NCI-H2107 (cell line): ENCODE data around the gene MFAP4.

Experiments used
- DNase-seq: peaks from one replicate; lab custom pipeline; 2025; lab: John Stamatoyannopoulos, UW

Gene MFAP4

DNA sequence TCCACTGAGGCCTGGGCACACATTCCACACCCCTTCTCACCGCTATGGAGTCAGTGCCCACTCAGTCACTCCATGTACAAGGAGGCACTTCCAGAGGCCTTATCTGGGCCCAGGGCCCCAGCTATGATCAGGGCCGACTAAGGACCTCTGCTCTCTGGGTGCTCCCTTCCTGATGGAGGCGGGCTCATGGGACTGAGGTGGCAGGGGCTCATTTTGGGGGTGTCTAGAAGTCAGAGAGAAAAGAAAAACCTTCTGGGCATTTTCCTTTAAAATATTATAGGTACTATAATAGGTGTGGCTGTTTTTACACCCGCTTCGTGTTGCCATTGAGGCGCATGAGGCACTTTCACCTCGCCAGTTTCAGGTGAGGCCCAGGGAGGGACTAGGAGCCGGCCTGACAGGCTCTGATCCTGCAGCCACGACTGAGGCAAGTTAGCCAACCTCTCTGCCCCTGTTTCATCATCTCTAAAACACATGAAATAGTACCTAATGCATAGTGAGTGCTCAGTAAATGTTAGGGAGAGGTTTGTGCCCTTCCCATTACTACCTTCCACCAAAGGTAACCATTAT lies 38.8 kb downstream of the MFAP4 start:
- no peak for DNase-seq

DNA sequence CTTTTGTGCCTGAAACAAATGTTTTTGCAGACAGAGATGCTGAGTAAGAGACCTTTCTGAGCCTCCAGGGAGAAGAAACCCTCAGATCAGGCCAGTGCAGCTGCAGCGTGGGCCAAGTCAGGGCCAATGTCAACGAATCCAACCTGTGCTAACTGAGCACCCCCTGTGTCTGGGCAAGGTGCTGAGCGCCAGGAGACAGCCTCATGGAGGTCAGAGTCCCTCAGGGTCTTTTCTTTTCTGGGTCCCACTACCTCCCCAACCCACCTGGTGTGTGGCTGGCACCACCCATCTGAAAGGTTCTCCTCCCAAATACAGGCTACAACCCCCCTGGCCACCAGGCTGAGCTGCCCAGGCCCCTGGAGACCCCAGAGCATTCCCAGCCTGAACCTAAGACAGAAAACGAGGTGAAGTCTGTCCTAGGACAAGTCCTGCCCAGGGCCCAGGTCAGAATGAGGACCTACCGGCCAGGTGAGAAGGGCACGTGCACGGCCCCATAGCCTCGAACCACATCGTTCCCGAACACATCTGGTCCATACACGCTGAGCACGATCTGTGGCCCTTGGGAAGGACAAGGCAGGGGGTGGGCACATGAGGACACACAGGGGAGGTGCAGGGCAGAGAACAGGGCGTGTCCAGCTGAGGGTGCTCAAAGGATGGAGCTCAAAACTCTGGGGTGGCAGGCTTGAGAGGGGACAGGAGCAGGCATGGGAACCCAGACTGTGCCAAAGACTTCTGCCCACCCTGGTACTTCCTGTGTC lies 39.5 kb downstream of the MFAP4 start:
- no peak for DNase-seq

DNA sequence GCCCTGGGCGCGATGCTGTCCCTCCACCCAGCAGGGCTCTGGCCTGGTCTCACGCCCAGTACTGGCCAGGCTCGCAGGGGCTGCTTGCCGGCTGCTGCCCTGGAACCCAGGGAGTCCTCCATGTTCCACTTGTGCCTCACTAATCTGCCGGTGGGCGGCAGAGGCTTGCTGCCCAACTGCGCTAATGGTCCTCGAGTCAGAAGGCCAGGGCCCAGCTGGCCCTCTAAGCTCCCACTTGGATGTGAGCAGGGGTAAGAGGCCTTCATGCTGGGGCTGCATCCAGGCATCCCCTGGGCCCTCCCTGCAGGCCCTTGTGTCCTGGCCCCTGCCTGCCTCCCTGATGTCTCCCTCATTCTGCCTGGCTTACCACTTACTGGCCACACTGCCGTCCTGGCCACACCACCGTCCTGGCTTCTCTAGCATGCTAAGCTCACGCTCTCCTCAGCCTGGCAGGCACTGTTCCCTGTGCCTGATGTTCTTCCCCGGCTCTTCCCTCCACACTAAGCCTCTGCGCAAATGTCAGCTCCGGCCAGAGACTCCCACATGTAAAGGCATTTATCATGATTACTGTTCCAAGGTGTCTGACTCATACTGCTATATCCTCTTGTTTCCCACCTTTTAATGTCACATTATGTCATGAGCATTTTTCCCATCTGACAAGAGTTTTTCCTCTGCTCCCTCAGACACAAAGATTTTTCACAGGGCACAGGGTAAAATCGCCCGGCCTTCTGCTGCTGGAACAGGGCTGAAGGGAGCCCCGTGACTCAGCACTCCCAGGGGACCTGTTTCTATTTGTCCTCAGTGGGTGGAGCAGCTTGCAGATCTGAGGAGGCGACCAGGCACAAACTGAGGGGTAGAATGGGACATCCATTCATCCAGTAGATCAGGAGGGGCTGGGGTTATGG lies 40.4 kb downstream of the MFAP4 start:
- DNase-seq: peak; percentile 7

DNA sequence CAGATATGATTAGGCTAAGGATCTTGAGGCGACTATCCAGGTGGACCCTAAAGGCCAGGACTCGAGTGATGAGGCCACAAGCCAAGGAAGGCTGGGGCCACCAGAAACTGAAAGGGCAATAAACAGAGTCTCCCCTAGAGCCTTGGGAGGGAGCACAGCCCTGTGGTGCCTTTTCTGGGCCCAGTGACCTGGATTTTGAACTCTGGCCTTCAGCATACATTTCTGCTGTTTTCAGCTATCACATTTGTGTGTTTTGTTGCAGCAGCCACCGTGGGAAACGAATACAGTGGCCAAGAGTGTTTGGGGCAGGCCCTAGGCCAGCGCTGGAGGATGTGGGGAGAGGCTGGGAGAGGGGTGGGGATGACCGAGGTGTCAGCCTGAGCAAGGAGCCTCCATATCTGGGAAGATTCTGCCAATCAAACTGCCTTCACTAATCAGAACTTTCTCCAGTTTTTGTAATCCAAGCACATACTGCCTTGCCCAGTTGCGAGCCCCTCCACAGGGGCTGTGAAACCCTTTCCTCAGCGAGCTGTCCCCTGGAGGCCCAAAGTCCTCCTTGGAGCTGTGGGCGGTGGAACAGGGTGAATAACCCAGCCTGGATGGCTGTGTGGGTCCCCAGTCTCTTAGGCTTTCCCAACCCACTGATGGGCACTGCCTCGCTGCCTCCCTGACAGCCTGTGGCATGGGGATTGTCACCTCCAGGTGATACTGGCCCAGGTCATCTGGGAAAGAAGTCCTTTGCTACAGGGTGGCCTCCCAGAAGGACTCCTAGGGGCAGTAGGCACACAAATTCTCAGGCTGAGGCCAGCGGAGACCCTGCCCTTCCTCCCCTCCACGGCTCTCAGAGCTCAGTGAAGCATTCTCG lies 41.3 kb downstream of the MFAP4 start:
- no peak for DNase-seq

DNA sequence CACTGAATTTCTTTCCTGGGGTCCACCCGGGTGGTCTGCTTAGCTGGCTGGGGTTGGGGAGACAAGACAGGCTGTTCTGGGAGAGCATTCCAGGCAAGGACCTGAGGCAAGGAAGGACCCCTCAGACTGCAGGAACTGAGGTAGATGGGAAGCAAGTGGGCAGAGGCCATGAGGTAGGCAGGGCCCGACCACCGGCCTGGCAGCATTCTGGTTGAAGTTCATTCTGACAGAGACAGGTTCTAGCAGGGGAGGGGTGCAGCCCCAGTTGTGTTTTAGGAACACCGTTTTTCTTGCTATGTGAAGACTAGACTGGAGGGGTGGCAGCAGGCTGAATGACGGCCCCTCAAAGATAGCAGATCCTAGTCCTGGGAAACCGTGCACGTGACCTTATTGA lies 41.9 kb downstream of the MFAP4 start:
- DNase-seq: no peak

DNA sequence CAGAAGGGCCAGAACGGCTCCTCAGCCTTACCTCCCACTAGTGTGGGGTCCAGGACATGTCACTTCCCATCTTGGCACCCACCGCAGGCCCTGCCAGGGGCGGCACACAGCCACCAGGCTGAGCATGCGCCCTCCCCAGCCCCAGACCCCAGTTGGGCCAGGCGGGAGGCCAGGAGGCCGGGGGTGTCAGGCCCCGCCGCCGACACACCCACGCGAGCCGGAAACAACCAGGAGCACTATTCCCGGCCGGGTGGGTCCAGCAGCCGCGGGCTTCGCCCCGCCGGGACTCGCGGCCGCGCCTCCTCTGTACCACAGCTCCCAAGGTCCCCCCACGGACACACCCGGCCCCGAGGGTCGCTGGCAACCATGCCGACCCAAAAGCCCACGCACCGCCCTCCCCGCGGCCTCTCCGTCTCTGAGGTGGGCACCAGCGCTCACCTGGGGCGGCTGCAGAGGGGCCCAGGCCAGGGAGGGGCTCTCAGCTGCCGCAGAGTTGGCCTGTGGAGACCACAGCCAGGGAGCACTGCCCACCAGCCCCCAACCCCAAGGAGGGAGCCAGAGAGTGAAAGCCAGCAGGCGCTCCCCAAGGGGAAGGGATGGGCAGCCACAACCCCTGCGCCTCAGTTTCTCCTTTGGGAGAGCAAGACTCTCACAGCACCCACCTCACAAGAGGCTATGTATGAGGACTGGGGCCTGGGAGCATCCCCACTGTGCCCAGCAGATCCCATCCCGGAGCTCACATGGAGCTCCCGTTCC lies 42.5 kb downstream of the MFAP4 start:
- DNase-seq: no peak

DNA sequence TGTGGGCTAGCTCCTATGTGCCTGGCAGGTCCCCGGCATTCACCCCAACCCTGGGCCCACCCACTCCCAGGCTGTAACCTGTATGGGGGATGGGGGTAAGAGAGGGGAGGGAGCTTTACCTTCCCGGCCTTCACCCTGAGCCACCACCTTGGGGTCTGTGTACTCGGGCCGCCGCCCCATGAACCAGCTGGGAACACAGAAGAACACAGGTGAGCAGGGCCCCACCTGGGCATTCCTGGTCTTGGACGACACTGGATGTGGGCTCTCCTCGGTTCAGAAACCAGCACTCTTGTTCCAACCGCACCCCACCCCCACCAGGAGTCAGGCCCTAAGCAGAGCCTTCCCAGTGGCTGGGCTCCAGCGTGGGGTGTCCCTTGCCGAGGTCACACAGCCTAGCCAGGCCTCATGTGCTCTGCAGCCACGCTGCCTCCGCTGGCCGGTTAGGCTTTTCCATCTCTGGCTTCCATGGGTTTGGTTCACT lies 43.3 kb downstream of the MFAP4 start:
- DNase-seq: no peak

DNA sequence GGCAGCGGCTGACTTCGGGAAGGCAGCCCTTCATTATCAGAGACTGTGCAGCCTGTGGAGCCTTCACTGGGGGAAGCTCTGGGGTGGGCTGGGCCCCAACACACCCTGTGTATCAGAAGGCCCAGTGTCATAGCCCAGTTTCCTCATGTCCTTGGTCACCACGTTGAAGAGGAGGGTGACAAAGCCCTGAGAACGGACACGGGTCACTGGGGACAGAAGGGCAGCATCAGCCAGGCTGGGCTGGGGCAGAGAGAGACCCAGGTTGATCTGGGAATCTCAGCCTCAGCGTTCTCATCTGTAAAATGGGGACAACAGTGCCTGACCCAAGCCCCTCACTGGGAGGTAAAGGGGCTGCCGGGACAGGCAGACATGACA lies 43.7 kb downstream of the MFAP4 start:
- no peak for DNase-seq

DNA sequence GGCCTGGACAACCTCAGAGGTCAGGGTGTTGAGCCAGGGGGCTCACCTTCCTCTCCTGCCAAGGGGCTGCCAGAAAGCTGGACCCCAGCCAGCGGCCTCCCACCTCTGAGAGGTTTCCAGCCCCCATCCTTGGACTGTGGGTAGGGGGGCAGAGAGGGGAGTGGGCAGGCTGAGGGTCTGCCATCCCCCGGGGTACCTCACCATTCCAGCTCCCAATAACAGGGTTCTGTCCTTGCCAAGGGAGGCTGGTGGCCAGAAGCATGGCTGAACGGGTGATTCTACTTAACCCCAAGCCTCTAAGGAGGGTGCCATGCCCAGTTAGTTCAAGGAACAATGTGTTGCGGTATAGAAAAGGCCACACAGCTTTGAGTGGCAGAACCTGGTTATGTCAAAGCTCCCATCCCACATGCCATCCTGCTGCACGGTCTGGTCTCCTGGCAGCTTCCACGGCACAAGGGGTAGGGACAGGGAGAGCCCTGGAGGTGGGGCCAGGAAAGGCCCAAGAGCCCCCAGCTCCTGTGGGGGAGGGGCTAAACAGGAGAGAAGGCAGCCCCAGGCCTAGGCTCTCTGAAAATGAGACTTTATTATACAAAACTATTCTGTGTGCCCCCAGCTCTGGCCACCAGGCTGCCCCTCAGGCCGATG lies 44.3 kb downstream of the MFAP4 start:
- DNase-seq: no peak

DNA sequence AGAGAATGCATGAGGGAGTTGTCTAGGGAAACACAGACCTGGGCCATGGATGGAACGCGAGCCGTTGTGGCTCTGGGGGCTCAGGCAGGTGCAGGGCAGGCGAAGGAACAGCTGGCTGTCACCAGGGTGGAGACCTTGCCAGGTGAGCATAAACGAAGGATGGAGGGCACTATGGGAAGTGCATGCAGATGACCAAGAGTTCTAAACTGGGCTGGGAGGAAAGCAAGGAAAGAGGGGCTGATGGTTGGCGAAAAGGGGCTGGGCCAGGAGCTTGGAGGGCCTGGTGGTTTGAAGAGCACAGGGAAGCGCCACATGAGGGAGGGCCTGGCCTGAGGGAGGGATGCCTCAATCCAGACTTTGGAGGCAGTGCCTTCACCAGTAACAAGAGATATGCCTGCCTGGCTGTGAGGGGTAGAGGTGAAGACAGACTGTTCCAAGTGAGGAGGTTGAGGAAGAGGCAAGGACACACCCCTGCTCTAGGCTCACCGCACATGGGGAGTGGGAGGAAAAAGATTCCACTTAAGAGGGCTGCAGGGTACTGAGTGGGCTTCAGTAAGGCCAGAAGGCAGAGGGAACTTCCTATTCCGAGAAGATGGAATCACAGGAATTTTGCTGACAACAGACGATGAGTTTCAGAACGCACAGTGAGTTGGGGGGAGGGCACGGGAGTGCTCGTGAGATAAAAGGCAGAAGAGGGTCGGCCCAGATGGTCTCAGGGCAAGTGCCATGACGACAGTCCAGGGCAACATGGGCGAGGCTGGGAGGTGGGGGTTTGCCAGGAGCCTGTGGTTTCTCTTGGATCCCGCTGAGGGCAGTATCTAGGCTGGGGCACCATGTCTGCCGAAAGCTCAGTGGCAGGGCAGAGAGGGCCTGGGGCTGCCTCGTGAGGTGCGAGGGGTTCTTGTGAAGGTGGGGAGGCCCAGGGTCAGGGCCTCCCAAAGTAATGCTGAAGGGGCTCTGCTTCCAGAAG lies 45.1 kb downstream of the MFAP4 start:
- DNase-seq: no peak

DNA sequence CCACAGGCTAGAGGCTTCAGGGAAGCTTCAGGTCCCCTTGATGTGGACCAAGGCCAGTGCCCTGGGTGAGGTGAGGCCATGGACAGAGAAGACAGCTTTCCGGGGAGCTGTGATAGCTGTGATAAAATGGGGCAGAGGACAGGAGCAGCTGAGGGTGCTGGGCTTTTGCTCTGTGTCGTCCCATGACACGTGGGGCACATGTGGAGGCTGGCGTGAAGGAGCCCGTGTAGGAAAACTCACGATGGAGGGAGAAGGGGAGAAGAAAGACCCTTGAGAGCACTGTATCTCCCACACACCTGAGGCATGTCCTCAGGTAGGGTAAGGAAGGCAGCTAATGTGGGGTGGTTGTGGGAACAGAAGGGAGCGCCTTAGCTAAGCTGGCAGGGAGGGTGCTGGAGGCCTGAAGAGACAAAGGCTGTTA lies 45.8 kb downstream of the MFAP4 start:
- no peak for DNase-seq

DNA sequence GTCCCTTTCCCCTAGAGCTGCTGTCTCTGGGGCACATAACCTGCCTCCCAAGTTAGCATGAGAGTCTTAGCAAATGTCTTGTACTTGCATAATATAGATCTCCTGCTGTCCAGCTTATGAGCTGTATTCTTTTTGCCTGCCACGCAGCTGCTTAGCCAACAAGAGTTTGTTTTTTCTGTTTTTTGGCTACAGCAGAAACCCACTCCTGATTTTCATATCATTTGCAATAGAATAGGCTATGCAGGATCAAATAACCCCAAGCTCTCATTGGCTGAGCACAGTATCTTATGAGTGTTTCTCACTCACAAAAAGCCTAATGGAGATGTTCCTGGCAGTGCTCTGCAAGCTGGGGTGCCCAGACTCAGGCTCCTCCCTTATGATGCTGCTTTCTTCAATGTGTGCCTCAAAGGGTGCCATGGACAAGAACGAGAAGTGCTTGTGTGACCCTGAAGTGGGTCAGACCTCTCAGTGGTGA lies 47.6 kb downstream of the MFAP4 start:
- DNase-seq: no peak

DNA sequence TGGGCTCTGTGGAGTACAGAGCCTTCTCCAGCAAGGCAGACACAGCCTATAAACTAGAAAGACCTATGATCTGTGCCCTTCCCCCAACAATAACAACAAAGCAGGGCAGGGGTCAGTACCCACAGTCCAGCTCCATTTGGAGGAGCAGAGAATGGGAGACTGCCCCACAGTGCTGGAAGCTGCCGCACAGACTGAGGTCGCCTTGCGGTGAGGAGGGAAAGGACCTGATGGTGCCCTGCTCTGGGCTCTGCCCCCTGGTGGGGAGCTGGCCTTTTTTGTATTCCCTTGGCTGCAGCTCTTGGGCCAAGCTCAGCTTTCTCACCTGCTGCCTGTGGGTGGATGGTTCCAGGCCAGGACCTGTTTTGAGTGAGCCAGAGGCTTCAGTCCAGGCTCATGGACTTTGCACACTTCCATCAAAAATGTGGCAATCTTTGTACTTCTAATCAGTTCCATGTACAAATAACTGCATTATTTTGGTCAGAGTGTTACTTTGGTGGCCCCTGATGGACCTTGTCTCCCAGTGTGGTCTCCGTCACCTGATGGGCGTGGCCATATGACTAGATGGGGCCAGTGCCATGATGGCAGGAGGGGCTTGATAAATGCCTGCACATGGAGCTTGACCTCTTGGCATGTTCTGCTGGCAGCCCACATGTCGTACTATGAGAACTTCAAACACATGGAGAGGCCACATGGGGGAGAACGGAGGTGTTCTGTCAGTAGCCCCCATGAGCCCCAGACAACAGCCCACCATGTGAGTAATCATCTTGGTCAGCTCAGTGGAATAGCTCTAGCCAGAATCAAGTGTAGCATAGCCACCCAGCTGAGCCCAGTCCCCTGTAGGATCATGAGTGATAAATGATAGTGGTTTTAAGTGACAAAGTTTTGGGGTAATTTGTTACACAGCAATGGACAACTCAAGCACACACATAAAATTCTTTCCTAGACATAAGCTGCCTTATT lies 48.7 kb downstream of the MFAP4 start:
- no peak for DNase-seq

DNA sequence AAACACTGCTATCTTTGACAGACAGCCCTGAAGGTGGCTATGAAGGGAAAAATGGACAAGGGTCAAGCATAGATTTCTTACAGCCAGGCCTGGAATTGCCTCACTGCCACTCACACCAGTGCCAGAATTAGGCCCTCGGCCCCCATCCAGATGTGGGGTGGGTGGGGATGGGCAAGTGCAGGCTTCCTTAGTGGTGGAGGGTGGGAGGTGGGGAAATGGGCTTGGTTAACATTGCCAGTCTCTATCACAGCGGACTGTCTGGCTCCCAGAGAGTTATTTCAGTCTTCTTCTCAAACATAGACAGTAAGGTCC lies 49.3 kb downstream of the MFAP4 start:
- DNase-seq: no peak

DNA sequence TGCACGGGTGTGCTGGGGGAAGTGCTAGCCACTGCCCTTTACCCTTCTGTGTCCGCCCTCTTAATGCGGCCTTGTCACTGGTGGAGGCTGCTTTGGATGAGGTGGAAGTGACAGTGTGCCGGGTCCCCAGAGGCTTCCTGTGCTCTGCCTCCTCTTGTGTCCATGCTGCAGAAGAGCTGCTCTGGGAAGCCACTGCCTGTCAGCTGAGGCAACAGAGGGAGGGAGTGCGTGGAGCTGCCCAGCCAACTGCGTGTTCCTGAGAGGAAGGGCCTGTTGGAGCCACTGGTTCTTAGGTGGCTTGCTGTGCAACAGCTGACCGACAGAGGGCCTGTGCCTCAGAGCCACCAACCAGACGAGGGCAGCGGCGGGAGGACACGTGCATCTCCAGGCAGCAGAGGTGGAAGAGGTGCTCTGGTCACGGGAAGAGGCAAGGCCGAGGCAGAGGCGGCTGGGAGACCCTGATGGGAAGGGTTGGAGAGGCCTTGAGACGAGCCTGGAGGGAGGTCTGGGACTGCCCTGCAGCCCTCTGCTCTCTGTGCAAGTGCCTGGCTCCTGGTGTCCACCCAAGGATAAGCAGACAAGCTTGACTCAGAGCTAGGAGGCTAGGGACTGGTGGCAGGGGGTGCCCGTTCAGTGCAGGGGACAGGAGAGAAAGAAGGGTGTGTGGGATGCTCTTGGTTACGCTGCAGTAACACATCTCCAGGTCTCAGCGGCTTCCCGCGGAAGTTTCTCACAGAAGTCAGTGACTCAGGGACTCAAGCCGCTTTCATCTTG lies 49.9 kb downstream of the MFAP4 start:
- DNase-seq: no peak

DNA sequence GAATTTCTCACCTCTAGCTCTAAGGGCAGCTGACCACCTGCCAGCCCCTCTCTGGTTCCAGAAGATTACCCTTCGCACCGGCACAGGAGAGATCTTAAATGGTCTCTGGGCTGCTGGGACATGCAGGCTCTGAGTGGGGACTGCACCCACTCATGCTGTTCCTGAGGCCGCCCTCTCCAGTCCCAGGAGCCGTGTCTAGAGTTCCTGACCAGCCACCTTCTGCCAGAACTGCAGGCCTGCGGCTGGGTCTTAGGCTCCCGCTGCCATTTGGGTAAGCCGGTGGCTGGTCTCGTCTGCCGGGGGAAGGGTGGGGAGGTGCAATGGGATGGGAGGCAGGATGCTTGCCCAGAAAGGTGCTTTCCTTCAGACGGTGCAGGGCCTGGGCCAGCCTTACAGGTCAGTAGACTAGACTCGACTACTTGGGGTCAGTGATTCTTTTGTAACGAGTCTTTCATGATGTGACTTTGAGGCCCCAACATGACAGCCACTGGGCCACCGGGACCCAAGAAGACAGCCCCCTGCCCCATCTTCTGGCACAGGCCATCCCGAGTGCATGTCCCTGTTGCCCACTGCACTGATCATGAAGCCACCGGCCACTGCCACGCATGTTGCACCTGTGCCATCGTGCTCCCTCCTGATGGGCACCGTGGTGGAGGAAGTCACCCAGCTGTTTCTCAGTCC lies 50.9 kb downstream of the MFAP4 start:
- no peak for DNase-seq

DNA sequence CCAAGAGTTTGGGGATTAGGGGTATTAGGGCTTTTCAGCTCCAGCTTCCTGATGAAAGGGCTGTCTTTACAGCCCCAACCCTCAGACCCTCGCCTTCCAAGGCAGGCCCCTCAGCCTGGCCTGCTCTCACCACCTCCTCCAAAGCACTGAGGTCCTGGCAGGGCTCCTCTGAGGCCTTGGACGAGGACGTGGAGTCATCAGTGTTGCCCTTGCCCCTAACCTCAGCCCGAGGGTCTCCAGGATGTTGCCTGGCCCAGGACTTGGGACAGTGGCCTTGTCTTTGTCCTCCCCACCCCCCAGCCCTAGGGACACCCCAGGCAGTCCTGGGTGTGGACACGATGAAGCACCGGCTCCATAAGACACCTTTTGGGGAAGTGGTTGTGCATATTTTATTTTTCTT lies 52.7 kb downstream of the MFAP4 start:
- no peak for DNase-seq
